HepG2 (cell line): ENCODE results near the gene CAMTA1.

Experiments used
- CTCF ChIP-seq: sonication (generic); formaldehyde crosslinking; IDR thresholded peaks from 2 replicates; pipeline ENCODE4 v1.5.0; 2020; ENCODE audit warnings: mild to moderate bottlenecking, missing genetic modification reagents, moderate library complexity
- ISL2 ChIP-seq: sonication (generic); formaldehyde crosslinking; IDR thresholded peaks from 2 replicates; pipeline ENCODE4 v1.5.0; 2020; ENCODE audit warnings: missing genetic modification reagents
- KIAA2018 ChIP-seq: sonication (generic); formaldehyde crosslinking; IDR thresholded peaks from 2 replicates; pipeline ENCODE4 v1.5.0; 2020; ENCODE audit warnings: mild to moderate bottlenecking, missing genetic modification reagents, borderline replicate concordance
- SYNCRIP ChIP-seq: fragments of 200-400 bp; formaldehyde crosslinking; IDR thresholded peaks from 2 replicates; pipeline ENCODE4 v1.6.1; 2018; ENCODE audit warnings: mild to moderate bottlenecking, low read depth, low read length; ENCODE audit not compliant: insufficient read depth
- ZHX2 ChIP-seq, 2 experiments: sonication (generic) in 1 of 2; formaldehyde crosslinking in 1 of 2; IDR thresholded peaks; 2 replicates each; pipeline versions ENCODE4 v1.6.1 to v1.9.0; 2014 to 2022; ENCODE audit warnings: antibody characterized with exemption in 1 of 2, borderline replicate concordance in 1 of 2, inconsistent platforms in 1 of 2, low read depth in 1 of 2, missing genetic modification reagents in 1 of 2

- TF ChIP-seq KIAA2018 (no peak), SYNCRIP (no peak), ISL2 (CRISPR knock-in tag) (no peak), ZHX2 (IDR thresholded peaks at IDR 0.05; ENCODE audit: low read depth) (no peak), ZHX2 (CRISPR knock-in tag; IDR thresholded peaks at IDR 0.05; ENCODE audit: borderline replicate concordance) (no peak), CTCF (CRISPR knock-in tag) (no peak)
Measured at GRCh38 chr1:7360526-7360925, 575.3 kb downstream of the CAMTA1 start.
